Fibroblast of mammary gland (primary cell): Measurements from ENCODE around the gene GABRB2.

ENCODE experiments used
- DNase-seq: peaks from one replicate; pipeline ENCODE4 v3.0.0-alpha.2; 2010; ENCODE audit warnings: low read depth
- H3K4me3 ChIP-seq: 2 replicates; pipeline ENCODE4 v1.5.1; 2011; ENCODE audit warnings: low read depth, mild to moderate bottlenecking, low read length, moderate library complexity; ENCODE audit not compliant: control insufficient read depth
- CTCF ChIP-seq: conservative IDR thresholded peaks from 2 replicates; pipeline ENCODE4 v1.5.1; 2011; ENCODE audit warnings: low read depth, low read length, inconsistent platforms; ENCODE audit not compliant: control insufficient read depth, insufficient read depth

Gene GABRB2

GRCh38 chr5:161271816-161272215 is 274.7 kb downstream of the GABRB2 start:
- DNase-seq, result no peak
- H3K4me3 ChIP-seq, result no peak overlapping the region
- TF ChIP-seq CTCF, result no peak

GRCh38 chr5:161269125-161269524 is 277.4 kb downstream of the GABRB2 start:
- DNase-seq, result no peak
- H3K4me3 ChIP-seq, result no peak overlapping the region
- TF ChIP-seq CTCF, result no peak

- no peak for TF ChIP-seq CTCF
- H3K4me3 ChIP-seq, result no peak overlapping the region
- no peak for DNase-seq
Observed at GRCh38 chr5:161266954-161267353, 279.6 kb downstream of the GABRB2 start.

GRCh38 chr5:161265006-161265405 is 281.5 kb downstream of the GABRB2 start:
- H3K4me3 ChIP-seq, result no peak overlapping the region
- no peak for TF ChIP-seq CTCF
- no peak for DNase-seq

- no peak for TF ChIP-seq CTCF
- H3K4me3 ChIP-seq, result no peak overlapping the region
- no peak for DNase-seq
Observed at GRCh38 chr5:161263191-161263590, 283.3 kb downstream of the GABRB2 start.

- DNase-seq, result no peak
- no peak overlapping the region for H3K4me3 ChIP-seq
- no peak for TF ChIP-seq CTCF
Observed at GRCh38 chr5:161261668-161262323, 284.7 kb downstream of the GABRB2 start.

GRCh38 chr5:161258438-161258837 is 288.1 kb downstream of the GABRB2 start:
- DNase-seq, result no peak
- no peak for TF ChIP-seq CTCF
- H3K4me3 ChIP-seq, result no peak overlapping the region
